Neural cell (in vitro differentiated cells): ENCODE data around the gene USE1. TPM values are rescaled to one million over a fixed set of nuclear protein-coding genes. Genes with fewer than 3 reads are reported as not detected.

Experiments used
- H2AFZ ChIP-seq: fragments of 200-600, 300-800 bp; sonication (generic), shearing (Covaris generic); 2 replicates; pipeline ENCODE4 v1.6.0; 2014; ENCODE audit warnings: low read depth, mild to moderate bottlenecking, antibody characterized with exemption, low read length, moderate library complexity
- H3F3A ChIP-seq: fragments of 200-600 bp; shearing (Covaris generic); 2 replicates; pipeline ENCODE4 v1.6.1; 2016; ENCODE audit warnings: mild to moderate bottlenecking, moderate library complexity, mixed read lengths, antibody characterized with exemption, low read length; ENCODE audit not compliant: insufficient read depth, poor library complexity, severe bottlenecking
- H3K27ac ChIP-seq: fragments of 200-600, 300-800 bp; sonication (generic), shearing (Covaris generic); 2 replicates; pipeline ENCODE4 v1.5.1; 2014; ENCODE audit warnings: mild to moderate bottlenecking, low read length, moderate library complexity
- H3K27me3 ChIP-seq: fragments of 300-800, 200-600 bp; sonication (generic), shearing (Covaris generic); 2 replicates; pipeline ENCODE4 v1.6.0; 2014; ENCODE audit warnings: mild to moderate bottlenecking, low read depth, low read length, moderate library complexity; ENCODE audit not compliant: insufficient read depth
- H3K36me3 ChIP-seq: fragments of 300-800, 200-600 bp; sonication (generic), shearing (Covaris generic); 2 replicates; pipeline ENCODE4 v1.5.1; 2014; ENCODE audit warnings: mild to moderate bottlenecking, antibody characterized with exemption, low read length, moderate library complexity; ENCODE audit not compliant: insufficient read depth
- H3K4me2 ChIP-seq: fragments of 300-800, 200-600 bp; sonication (generic), shearing (Covaris generic); 2 replicates; pipeline ENCODE4 v1.6.0; 2014; ENCODE audit warnings: mild to moderate bottlenecking, low read length
- H3K4me3 ChIP-seq: fragments of 300-800, 200-600 bp; sonication (generic), shearing (Covaris generic); 2 replicates; pipeline ENCODE4 v1.5.1; 2014; ENCODE audit warnings: mild to moderate bottlenecking, low read length, moderate library complexity
- H3K79me2 ChIP-seq: fragments of 200-600 bp; shearing (Covaris generic); replicated peaks from 2 replicates; pipeline ENCODE4 v1.6.0; 2014; ENCODE audit warnings: mild to moderate bottlenecking, low read length, moderate library complexity; ENCODE audit not compliant: insufficient read depth
- H3K9ac ChIP-seq: fragments of 300-800, 200-600 bp; sonication (generic), shearing (Covaris generic); 2 replicates; pipeline ENCODE4 v1.6.1; 2016; ENCODE audit warnings: mild to moderate bottlenecking, low read length, mixed read lengths
- H3K9me2 ChIP-seq: fragments of 200-600 bp; shearing (Covaris generic); 2 replicates; pipeline ENCODE4 v1.6.1; 2016; ENCODE audit warnings: mild to moderate bottlenecking, low read length, mixed read lengths; ENCODE audit not compliant: insufficient read depth
- H3K9me3 ChIP-seq: fragments of 200-600, 300-800 bp; sonication (generic), shearing (Covaris generic); 2 replicates; pipeline ENCODE4 v1.6.1; 2016; ENCODE audit warnings: mild to moderate bottlenecking, mixed run types, low read length, moderate library complexity, mixed read lengths
- H4K20me1 ChIP-seq: fragments of 200-600 bp; shearing (Covaris generic); 2 replicates; pipeline ENCODE4 v1.6.1; 2016; ENCODE audit warnings: mild to moderate bottlenecking, mixed run types; ENCODE audit not compliant: insufficient read depth
- CTCF ChIP-seq: fragments of 450-650 bp; IDR thresholded peaks from 2 replicates; pipeline ENCODE4 v1.5.1; 2014; ENCODE audit warnings: antibody characterized with exemption, mild to moderate bottlenecking, moderate library complexity; ENCODE audit not compliant: poor library complexity, severe bottlenecking
- EP300 ChIP-seq: fragments of 450-650 bp; conservative IDR thresholded peaks from 2 replicates; pipeline ENCODE4 v1.6.1; 2014; ENCODE audit warnings: antibody characterized with exemption, mild to moderate bottlenecking, moderate library complexity; ENCODE audit not compliant: poor library complexity, severe bottlenecking
- EZH2 ChIP-seq: fragments of 200-600, 300-800 bp; shearing (Covaris generic), sonication (generic); IDR thresholded peaks from 2 replicates; pipeline ENCODE4 v1.6.1; 2014; ENCODE audit warnings: antibody characterized with exemption, low read length, borderline replicate concordance, mild to moderate bottlenecking; ENCODE audit not compliant: insufficient read depth, poor library complexity, severe bottlenecking
- MXI1 ChIP-seq: fragments of 450-650 bp; conservative IDR thresholded peaks from 2 replicates; pipeline ENCODE4 v1.6.1; 2014; ENCODE audit warnings: antibody characterized with exemption, mild to moderate bottlenecking; ENCODE audit not compliant: poor library complexity, severe bottlenecking
- POLR2AphosphoS5 ChIP-seq: IDR thresholded peaks from 2 replicates; pipeline ENCODE4 v1.6.1; 2012
- RAD21 ChIP-seq: fragments of 450-650 bp; conservative IDR thresholded peaks from 2 replicates; pipeline ENCODE4 v1.6.1; 2014; ENCODE audit warnings: antibody characterized with exemption, mild to moderate bottlenecking, moderate library complexity
- REST ChIP-seq: IDR thresholded peaks from 2 replicates; pipeline ENCODE4 v1.6.1; 2012; ENCODE audit warnings: borderline replicate concordance
- SMC3 ChIP-seq: fragments of 450-650 bp; conservative IDR thresholded peaks from 2 replicates; pipeline ENCODE4 v1.6.1; 2014; ENCODE audit warnings: antibody characterized with exemption, mild to moderate bottlenecking, moderate library complexity; ENCODE audit not compliant: poor library complexity
- TAF1 ChIP-seq: IDR thresholded peaks from 2 replicates; pipeline ENCODE4 v1.6.1; 2012; ENCODE audit warnings: low read depth
- polyA plus RNA-seq: library from polyadenylated mRNA; depleted of rRNA; stranded (reverse); fragments of >200 nt; gene quantifications from 2 replicates; pipeline ENCODE4 v1.2.3, GENCODE V29; 2014

The USE1 gene
- polyA plus RNA-seq, 1 donor from 2014 or later: 20.4 TPM

GRCh38 chr19:17178291-17178690, 36.9 kb upstream of the USE1 start (continued):
- no peak for TF ChIP-seq REST
- TF ChIP-seq MXI1: no peak

GRCh38 chr19:17180997-17181702, 34.0 kb upstream of the USE1 start:
- no peak overlapping the region for H2AFZ ChIP-seq
- TF ChIP-seq CTCF: no peak
- no peak for TF ChIP-seq MXI1
- TF ChIP-seq EZH2: no peak
- TF ChIP-seq EP300: no peak
- TF ChIP-seq POLR2AphosphoS5: no peak
- TF ChIP-seq TAF1: no peak
- no peak for TF ChIP-seq RAD21
- TF ChIP-seq SMC3: no peak
- no peak for TF ChIP-seq REST
- H3K9me2 ChIP-seq: no peaks in the 10 kb centered on the region
- H3K27ac ChIP-seq: no peak overlapping the region
- H3K36me3 ChIP-seq: no peaks in the 10 kb centered on the region
- no peaks in the 10 kb centered on the region for H3K27me3 ChIP-seq
- H3K79me2 ChIP-seq: no peaks in the 10 kb centered on the region
- no peaks in the 10 kb centered on the region for H3F3A ChIP-seq
- H3K4me3 ChIP-seq: no peak overlapping the region
- H3K9ac ChIP-seq: no peak overlapping the region
- H3K9me3 ChIP-seq: no peaks in the 10 kb centered on the region
- no peaks in the 10 kb centered on the region for H4K20me1 ChIP-seq
- H3K4me2 ChIP-seq: no peak overlapping the region
